GM20431 (cell line): ENCODE results near the gene AJUBA.
"Not testable (repeated sequence)": the region's sequence is repeated elsewhere in the genome, so short reads cannot be mapped to it uniquely, and the experiment has no call there.

Source experiments
- in situ Hi-C: fragments of 300-500 bp; cut with MseI, MboI; formaldehyde crosslinking; loops from one replicate; pipeline ENCODE4 v1.15.0; 2020; ENCODE audit warnings: low sequenced_read_pairs; ENCODE audit not compliant: unreplicated experiment

AJUBA gene

DNA sequence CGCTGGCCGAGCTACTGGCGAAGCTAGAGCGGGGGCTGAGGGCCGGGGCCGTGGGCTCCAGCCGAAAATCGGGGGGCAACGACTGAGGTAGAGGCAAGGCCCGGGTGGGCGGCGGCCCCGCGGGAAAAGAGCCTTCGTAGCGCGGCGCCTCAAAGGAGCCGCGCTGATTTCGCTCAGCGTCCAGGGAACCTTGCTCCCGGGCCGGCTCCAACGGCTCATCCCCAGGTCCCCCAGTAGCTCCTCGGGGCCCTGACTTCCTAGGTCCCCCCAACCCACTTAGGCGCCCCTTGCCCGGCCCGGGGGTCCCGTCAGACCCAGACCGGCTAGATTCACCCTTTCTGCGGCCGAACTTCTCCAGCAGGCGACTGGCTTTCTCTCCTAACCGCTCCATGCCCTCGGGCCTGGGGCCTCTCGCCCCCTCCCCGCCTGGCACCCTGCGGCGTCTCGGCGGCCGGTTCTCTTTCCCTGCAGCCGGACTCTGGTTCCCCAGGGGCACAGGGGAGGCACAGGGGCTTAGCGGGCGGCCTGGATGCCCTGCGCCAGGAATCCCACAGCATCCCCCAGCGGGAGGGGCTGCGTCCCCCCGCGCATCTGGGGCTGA, 375 bp downstream of the AJUBA start:
- in situ Hi-C loops, result no loop called here

DNA sequence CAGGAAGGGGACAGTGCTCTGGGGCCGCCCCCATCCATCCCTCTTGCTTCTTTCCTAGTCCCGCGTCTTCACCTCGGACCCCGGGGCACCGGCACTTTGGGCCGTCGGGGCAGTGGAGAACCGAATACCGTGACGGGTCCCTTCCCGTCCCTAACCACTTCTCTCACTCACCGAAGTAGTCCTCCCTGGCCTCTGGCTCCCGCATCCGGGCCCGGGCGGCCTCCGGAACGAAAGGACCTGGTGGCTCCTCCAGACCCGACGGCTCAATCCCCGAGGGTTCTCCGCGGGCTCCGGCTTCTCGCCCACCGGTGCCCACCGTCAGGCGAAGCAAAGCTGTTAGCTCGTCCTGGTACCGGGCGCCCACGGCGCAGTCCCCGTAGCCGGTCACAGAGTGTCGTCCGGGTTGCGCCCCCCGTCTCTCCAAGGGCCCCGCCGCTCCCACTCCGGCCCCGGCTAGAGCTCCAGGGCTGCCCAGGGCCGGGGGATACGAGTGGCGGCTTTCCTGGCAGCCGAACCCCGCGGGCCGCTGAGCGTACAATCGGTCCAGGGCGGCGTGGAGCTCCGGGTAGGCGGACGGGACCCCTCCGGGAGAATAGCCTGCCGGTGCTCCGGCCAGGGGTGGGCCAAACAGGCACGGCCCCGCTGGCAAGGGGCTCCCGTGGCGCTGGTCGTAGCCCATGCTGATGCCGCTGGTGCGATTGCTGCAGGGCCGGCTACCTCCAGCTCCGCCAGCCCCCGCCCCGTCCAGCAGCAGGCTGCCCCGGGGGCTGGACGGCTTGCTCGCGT, 1.1 kb downstream of the AJUBA start:
- in situ Hi-C loops, result no loop called here

DNA sequence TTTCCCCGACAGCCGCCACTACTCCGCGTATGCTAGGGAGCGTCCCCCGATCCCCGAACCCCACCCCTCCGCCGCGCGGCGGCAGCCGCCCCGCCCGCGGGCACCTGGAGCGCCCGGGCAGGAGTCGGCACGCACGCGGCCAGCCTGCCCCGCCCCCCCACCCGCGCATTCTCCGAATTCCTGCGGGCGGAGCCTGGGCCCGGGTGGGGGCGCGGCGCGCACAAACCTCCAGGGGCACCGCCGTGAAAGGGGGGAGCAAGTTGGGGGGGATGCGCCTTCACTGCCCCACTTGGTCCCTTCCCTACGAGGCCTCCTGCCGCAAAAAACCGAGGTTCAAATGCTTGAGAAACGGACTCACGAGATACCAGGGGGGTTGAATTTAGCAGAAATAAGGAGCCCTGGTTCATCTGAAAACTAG, 1.7 kb downstream of the AJUBA start:
- in situ Hi-C loops, result no loop called here

DNA sequence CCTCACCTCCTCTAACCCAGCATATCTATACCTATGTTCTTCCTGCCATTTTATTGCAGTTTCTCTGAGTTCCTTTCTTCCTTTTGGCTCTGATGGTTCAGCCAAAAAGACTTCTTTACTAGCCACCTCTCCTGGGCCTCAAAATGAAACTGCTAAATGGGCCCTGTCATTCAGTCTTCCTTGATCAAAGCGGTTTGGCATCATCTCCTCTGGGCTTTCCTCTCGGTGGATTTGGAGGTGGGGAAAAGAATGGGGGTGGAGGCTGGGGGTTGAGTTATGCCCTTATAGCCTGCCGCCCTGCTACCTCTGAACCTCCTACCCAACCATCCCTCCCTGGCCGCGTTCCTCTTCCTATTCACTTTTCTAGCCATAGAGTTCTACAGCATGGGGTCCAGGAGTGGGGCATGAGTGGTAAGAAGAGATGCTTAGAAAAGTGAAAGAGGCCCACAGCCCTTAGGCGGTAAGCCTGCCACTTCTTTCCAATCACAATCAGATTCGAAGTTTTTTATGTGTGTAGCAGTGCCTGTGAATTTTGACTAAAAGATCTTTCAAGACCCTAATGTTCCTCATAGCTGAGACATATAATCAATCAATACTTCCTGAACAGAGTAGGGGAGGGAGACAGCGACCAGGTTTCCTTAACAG, 2.5 kb downstream of the AJUBA start:
- in situ Hi-C loops, result no loop called here

DNA sequence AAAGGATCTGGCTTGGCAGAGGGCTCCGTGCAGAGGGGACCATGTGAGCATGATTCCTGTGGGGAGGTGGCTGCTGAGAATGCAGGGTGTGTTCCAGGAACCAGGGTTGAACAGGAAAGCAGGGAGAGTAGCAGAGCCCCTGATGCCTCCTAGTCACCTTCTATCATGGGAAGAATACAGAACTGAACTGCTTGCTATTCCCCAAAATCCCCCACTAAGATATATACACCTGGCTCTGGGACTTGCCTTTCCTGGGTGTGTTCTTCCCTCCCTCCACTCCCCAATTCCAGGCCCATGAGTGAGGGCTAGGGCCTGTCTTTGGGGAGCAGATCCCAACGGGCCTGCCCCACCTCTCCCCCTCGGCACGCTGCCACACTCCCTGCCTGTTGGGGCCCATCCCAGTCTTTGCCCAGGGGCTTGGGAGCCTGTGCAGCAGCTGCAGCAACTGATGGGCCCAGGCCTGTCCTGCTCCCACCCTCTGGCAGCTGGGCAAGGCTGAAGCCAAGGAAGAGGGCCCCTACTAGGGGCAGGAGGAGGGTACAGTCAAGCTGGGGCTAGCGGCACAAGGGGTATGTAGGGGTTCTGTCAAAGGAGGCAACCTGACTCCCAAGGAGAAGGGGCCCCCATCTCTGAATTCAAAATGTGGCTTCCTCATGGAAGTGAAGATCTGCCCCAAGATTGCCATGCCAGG, 3.2 kb downstream of the AJUBA start:
- in situ Hi-C loops, result no loop called here

DNA sequence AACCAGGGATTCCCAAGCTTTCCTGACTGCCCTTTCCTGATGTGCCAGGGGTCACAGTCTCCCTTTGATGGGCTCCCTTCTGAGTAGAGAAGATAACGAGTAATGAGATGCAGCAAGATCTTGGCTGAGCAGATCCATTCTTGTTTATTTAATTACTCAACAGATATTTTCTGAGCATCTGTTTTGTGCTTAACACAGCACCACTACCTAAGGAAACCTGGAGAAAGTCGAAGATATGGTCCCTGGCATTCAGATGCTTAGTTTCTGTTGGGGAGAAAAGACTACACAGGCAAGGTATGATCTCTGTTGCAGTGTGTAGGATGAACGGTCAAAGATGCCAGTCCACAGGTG, 3.9 kb downstream of the AJUBA start:
- in situ Hi-C loops, result no loop called here

DNA sequence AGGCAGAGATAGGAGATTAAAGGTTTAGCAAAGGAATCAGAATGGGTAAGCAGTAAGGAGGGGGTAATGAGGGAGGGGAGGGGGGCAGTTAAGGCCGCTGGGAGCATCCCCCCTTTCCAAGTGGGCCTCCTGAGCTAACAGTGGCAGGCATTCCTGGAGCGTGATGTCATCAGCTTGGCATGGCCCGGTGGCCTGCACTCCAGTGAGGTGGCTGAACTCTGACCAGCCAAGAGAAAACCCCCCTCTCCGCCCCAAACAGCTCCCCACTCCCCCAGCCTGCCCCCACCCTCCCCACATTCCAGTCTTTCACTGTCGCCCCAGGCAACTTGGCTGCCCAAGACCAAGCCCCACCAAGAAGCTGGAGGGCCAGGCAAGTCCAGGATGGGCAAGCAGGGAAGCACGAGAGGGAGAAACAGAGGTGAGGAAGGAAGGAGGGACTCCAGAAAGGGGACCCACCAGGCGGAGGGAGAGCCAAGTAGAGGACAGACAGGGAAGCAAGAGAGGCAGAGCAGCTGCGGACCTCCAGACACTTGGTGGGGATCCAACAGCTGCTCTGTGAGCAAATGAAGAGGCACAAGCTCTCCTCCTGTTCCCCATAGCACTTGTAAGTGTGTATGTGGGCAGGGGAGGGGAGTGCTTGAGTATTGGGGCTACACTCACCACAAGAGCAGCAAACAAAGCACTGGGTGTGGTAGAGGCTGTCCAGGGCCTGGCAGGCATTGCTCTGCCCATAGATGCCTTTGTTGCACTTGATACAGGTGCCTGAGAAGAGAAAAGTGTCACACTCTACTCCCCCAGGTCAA, 4.5 kb downstream of the AJUBA start:
- in situ Hi-C loops, result no loop called here

DNA sequence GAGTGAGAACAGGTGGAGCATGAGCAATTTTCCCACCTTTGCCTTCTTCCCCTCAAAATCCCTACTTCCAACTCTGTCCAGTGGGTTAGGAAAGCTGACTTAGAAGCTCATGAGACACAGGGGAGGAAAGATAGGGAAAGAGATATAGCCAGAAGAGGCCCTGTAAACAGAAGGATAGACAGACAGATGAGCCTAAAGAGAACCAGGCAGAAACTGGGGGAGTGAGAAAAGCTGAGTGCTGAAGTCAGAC, 5.0 kb downstream of the AJUBA start:
- in situ Hi-C loops, result no loop called here

DNA sequence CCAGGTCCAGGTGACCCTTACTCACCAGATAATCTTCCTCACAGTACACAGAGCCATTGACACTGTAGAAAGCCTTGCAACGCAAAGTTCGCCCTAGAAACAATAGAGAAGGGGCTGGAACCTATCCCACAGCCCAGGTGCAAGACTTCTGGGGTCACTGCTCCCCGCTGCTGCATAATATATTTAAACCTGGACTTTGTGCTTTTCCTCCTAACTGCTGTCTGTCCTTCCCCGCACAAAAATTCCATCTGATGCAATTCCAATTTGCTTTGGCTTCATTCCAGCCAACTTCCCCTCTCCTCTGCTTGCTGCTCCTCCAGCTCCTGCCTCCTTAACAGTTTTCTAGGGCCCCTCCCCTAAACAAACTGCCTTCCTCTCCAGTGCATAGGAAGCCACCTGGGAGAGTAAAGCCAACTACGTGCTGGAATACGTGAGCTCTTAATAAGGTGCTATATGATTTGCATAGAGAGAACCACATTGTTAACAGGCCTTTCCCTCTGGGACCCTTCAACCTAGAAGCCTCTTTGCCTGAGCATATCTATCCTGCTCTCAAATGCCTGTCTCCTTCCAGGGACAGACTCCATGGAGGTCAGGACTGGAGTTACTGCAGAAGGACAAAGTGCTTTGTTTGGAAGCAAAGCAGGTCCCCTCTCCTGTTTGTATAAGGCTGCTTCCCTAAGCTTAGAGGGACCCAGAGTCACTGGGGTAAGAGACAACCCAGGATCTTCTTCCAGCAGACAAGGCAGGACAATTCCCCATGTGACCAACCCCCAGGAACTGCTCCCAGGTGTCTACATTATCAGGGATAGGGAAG, 5.5 kb downstream of the AJUBA start:
- in situ Hi-C loops, result no loop called here

DNA sequence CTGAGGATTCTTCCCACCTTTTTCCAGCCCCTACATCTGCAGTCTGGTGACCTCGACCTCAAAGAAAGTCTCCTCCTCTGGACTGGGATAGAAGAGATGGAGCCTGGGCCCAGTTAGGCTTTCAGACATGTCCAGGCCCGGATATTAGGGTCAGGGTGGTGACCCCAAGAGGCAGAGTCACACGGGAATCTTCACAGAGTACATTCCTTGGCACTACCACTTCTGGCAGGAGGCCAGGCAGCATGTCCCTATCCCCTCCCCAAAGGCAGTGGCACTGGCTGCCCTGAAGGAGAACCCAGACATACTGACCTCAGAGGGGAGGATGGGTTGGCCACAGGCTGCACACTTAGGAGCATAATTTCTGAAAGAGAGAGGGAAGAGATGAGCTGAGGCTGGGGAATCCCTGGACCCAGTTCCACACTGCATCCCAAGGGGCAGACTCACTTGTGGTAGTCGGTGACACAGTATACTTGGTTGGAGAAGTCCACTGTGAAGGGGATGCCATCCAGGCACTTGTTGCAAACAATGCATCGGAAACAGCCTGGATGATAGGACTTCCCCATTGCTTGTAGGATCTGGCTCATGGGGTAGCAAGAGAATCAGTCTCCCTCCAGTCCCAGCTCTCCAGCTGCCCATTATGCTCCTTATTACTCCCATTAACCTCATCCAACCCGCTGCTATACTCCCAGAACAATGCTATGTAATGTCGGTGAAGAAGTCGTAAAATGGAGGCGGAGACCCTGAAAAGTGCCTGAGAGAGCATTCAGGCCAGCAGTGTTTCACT, 7.6 kb downstream of the AJUBA start:
- in situ Hi-C loops, result no loop called here

DNA sequence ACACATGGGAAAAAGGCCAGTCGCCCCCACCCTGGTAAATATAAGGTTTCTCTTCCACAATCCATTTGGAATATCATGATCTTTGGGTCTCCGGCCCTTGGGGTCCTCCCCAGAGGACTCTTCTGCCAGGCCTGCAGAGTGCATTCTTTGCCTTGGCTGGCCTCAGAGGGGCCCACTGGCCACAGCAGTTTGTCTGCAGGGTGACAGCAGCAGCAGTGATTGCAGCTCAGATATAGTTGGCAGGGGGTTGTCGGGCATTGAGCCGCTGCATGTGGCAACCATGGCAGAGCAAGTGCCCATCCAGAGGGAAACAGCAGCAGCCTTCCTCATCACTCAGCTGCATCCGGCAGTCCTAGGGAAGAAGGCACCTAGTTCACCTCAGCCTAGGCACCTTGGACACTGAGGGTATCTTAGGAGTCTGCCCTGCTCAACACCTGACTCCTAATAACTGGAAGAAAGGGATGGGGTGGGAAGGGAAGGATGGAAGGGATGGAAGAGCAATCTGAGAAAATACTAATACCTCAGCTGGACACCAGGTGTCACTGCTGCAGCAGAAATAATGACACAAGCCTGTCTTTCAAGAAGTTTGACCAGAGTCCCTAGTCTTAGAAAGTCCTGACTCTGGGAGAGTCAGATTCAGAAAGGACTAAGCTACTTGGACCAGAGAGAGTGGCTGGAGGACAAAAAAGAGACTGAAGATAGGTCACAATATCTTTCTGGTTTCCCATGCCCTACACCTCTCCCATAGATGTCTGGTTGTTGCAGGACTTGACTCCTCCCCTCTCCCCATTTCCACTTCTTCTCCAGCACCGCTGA, 8.9 kb downstream of the AJUBA start:
- in situ Hi-C loops, result no loop called here

DNA sequence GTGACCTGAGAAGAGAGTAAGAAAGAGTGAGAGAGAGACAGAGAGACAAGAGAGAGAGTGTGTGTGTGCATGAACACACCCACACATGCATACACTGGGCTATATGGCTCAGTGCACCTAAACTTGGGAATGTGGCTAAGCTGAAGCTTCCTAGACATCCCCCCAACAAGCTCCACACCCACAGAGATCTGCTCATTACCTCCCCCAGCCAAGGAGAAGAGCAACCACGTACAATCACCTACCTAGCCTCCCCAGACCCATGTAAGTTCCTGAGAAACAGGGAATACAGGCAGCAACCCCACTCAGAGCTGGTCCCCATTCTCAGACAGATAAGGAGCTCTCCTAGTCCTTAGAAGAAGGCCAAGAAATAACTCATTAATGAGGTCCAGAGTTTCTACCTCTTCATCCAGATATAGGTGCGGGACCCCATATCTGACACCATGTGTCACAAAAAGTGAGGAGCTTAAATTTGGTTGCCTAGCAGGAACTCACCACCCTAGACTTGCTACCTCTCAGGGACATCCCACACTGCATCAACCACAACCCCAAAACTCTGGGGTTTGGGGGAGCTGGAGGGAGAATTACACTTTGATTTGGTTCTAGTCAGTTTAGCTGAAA, 9.9 kb downstream of the AJUBA start:
- in situ Hi-C loops, result no loop called here

DNA sequence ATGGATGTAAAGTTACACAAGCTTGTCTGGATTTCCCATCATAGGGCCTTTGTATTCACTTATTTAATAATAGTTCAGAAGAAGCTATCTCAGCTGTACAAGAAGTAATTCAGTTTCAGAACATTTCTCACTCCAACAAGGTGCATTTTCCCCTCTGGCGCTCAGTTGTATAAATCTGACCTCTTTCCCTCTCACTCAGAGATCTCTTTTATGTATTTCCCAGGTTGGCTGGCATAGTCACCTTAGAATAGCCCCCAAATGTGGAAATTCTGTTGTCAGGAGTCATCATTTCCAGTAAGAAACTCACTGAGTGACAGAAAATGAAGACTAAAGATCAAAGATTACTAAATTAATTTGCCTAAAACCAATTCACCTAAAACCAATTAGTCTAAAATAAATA, 11.2 kb downstream of the AJUBA start:
- in situ Hi-C loops, result no loop called here

DNA sequence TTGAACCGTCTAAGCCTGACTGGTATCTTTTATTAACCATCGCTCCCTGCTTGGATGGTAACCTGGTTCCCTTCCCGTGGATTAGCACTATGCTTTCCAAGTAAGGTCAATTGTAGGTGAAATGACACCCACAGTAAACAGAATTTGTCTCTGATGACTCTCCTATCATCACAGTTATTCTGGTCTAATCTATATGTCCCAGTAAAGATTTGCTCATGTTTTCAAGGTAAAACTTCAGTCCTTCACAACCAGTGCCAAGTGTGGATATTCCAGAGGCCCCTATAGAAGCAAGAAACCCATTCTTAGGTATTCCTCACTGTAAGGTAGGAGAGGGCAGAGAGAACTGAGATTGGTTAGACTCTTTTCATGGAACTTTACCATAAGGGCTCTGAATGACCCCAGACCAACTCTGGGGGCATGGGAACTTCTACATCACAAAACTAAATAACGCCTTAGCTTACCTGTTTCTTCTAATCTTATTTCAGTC, 15.5 kb downstream of the AJUBA start:
- in situ Hi-C loops, result no loop called here

DNA sequence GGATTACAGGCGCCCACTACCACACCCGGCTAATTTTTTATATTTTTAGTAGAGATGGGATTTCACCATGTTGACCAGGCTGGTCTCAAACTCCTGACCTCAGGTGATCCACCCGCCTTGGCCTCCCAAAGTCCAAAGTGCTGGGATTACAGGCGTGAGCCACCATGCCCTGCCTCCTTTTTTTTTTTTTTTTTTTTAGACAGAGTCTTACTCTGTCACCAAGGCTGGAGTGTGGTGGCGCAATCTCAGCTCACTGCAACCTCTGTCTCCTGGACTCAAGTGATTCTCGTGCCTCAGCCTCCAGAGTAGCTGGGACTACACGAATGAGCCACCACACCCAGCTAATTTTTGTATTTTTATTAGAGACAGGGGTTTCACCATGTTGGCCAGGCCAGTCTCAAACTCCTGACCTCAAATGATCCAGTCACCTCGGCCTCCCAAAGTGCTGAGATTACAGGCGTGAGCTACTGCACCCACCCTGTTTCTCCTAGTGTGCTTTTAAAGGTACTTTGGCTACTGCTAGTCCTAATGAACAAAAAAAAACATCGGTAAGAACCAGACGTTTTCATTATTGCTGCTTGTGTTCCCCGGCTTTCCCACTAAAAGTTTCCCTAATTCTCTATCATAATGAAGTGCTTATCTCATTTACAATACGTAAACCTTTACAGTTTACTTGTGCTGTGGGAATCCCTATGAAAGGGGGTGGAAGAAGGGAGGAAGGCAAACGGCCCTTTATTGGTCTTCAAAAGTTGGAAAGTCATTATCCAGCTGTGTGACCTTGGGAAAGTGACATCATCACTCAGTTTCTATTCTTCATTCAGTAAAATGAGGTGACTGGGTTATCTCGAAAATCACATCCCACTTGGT, 16.2 kb downstream of the AJUBA start:
- in situ Hi-C loops, result not testable (repeated sequence)

DNA sequence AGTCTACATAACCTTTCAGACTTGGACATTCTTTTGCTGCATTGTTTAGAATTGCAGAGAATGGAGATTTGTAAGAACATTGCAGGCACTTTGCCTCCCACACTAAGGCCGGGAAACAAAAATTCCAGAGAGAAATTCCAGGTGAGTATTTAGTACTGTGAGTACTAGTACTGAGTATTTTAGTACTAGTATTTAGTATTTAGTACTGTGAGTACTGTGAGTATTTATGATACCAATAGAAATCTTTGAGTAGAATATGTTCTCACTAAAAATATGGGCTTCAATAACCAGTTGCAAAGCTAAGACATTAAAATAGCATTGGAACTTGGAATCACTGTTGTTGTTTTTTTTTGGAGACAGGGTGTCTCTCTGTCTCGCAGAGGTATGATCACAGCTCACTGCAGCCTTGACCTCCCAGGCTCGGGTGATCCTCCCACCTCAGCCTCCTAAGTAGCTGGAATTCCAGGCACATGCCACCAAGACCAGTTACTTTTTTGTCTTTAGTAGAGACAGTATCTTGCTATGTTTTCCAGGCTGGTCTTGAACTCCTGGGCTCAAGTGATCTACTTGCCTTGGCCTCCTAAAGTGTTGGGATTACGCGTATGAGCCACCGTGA, 20.2 kb downstream of the AJUBA start:
- in situ Hi-C loops, result no loop called here
